Uterus (tissue), 4 donors: ENCODE measurements around the gene SNX19. TPM values are rescaled to one million over a fixed set of nuclear protein-coding genes. Genes with fewer than 3 reads are reported as not detected.

Experiments
- DNase-seq, 2 donors: peaks; one replicate each; pipeline ENCODE4 v3.0.0-alpha.2; 2019 to 2020
- H3K27ac ChIP-seq, 2 donors: fragments of 200-600 bp; sonication (generic); 1 replicate in 1 of 2; 2 replicates in 1 of 2; pipeline ENCODE4 v1.5.1; 2016 to 2018
- H3K27me3 ChIP-seq, 2 donors: fragments of 200-600 bp; sonication (generic); one replicate each; pipeline ENCODE4 v1.5.1; 2018 to 2019; ENCODE audit warnings: control low read depth in 1 of 2
- H3K36me3 ChIP-seq, 2 donors: fragments of 200-600 bp; sonication (generic); one replicate each; pipeline ENCODE4 v1.5.1; 2019; ENCODE audit warnings: control low read depth in 1 of 2
- H3K4me1 ChIP-seq, 2 donors: fragments of 200-600 bp; sonication (generic); one replicate each; pipeline ENCODE4 v1.5.1; 2018 to 2019; ENCODE audit warnings: control low read depth in 1 of 2
- H3K4me3 ChIP-seq, 2 donors: fragments of 200-600 bp; sonication (generic); 1 replicate in 1 of 2; 2 replicates in 1 of 2; pipeline ENCODE4 v1.5.1; 2018 to 2019; ENCODE audit warnings: mild to moderate bottlenecking in 1 of 2
- H3K9me3 ChIP-seq, 2 donors: fragments of 200-600 bp; sonication (generic); one replicate each; pipeline ENCODE4 v1.5.1; 2019; ENCODE audit warnings: control low read depth in 1 of 2
- CTCF ChIP-seq, 4 experiments: fragments of 200-600 bp in 2 of 4; fragments of 450-650 bp in 2 of 4; sonication (generic) in 2 of 4; IDR thresholded peaks; one replicate each; pipeline ENCODE4 v1.5.1; 2016 to 2019; ENCODE audit warnings: antibody characterized with exemption in 4 of 4, mild to moderate bottlenecking in 2 of 4, moderate library complexity in 1 of 4
- POLR2A ChIP-seq, 2 donors: fragments of 450-650 bp; IDR thresholded peaks; one replicate each; pipeline ENCODE4 v1.6.1; 2016; ENCODE audit warnings: antibody characterized with exemption in 2 of 2, mild to moderate bottlenecking in 1 of 2, moderate library complexity in 1 of 2
- intact Hi-C: fragments of 100-400 bp; cut with DNase I; formaldehyde crosslinking; loops from one replicate; pipeline ENCODE4 v1.15.1; 2023; ENCODE audit warnings: low total_unique reads
- total RNA-seq, 4 donors: library from RNA; depleted of rRNA in 3 of 4; stranded (reverse); fragments of >200 nt in 3 of 4; gene quantifications; one replicate each; pipeline versions ENCODE4 v1.1.0 to v1.2.4, GENCODE V29; 2014 to 2023
- donor health status: DM: yes; HTN: yes; CAD: no.

SNX19 gene
- 100 to 1,000 TPM in 1 of 4 donors, 10 to 100 TPM in 3; 24.4 to 226 (median 82.3) TPM for total RNA-seq

- peak; percentile 87 to 95 for DNase-seq
- Histone ChIP-seq H3K4me3 (peak within 1 kb of the TSS; percentile 55 to 64), H3K27ac (peak within 1 kb of the TSS; percentile 71 to 81), H3K9me3 (no peaks in the 10 kb centered on the region), H3K36me3 (no peaks in the 10 kb centered on the region), H3K27me3 (no peaks in the 10 kb centered on the region), H3K4me1 (no peaks in the 10 kb centered on the region)
- intact Hi-C loops = no loop called here
- TF ChIP-seq CTCF (IDR thresholded peaks at IDR 0.05) = peak; percentile 91 to 99 (median 98)
- peak; percentile 74 to 93 for TF ChIP-seq POLR2A (IDR thresholded peaks at IDR 0.05)
Measured at GRCh38 chr11:130916238-130916855, at the start of gene SNX19. Gene SNX19 (minus strand): TSS chr11:130916479. CDS start chr11:130915939, 540 bp downstream.

- H3K4me1 ChIP-seq = no peaks in the 10 kb centered on the region
- TF ChIP-seq CTCF (IDR thresholded peaks at IDR 0.05) (no peak), POLR2A (IDR thresholded peaks at IDR 0.05) (no peak)
- intact Hi-C loops = no loop called here
- no peak overlapping the region for H3K4me3 ChIP-seq
- H3K36me3 ChIP-seq = no peaks in the 10 kb centered on the region
- no peaks in the 10 kb centered on the region for H3K9me3 ChIP-seq
- no peak for DNase-seq
- no peaks in the 10 kb centered on the region for H3K27me3 ChIP-seq
- H3K27ac ChIP-seq = no peak overlapping the region
Measured at GRCh38 chr11:130964058-130964792, 47.9 kb upstream of the SNX19 start.

- H3K27me3 ChIP-seq = no peaks in the 10 kb centered on the region
- DNase-seq = no peak
Measured at GRCh38 chr11:130947889-130948288, 31.6 kb upstream of the SNX19 start.

GRCh38 chr11:130947481-130947880, 31.2 kb upstream of the SNX19 start:
- Histone ChIP-seq H3K36me3 (no peaks in the 10 kb centered on the region), H3K27me3 (no peaks in the 10 kb centered on the region), H3K27ac (no peak overlapping the region), H3K4me1 (no peaks in the 10 kb centered on the region), H3K9me3 (no peaks in the 10 kb centered on the region), H3K4me3 (no peak overlapping the region)
- no peak for DNase-seq
- TF ChIP-seq CTCF (IDR thresholded peaks at IDR 0.05) (no peak), POLR2A (IDR thresholded peaks at IDR 0.05) (no peak)
- intact Hi-C loops = no loop called here

More at GRCh38 chr11:130947889-130948288, 31.6 kb upstream of the SNX19 start:
- Histone ChIP-seq H3K4me1 (no peaks in the 10 kb centered on the region), H3K36me3 (no peaks in the 10 kb centered on the region), H3K4me3 (no peak overlapping the region), H3K9me3 (no peaks in the 10 kb centered on the region), H3K27ac (no peak overlapping the region)
- intact Hi-C loops = no loop called here
- TF ChIP-seq CTCF (IDR thresholded peaks at IDR 0.05) = no peak
- no peak for TF ChIP-seq POLR2A (IDR thresholded peaks at IDR 0.05)

GRCh38 chr11:130947058-130947457, 30.8 kb upstream of the SNX19 start:
- Histone ChIP-seq H3K36me3 (no peaks in the 10 kb centered on the region), H3K4me1 (no peaks in the 10 kb centered on the region), H3K4me3 (no peak overlapping the region), H3K27ac (no peak overlapping the region), H3K9me3 (no peaks in the 10 kb centered on the region), H3K27me3 (no peaks in the 10 kb centered on the region)
- no peak for DNase-seq
- TF ChIP-seq CTCF (IDR thresholded peaks at IDR 0.05) (no peak), POLR2A (IDR thresholded peaks at IDR 0.05) (no peak)
- intact Hi-C loops = no loop called here
